Spleen (tissue), 7 donors: ENCODE data around the gene ABCG4.
A peak's percentile ranks its signal among the peaks of the same experiment; 100 is the strongest.

Source experiments
- CTCF ChIP-seq, 11 experiments: fragments of 200-600 bp in 7 of 11; fragments of 450-650 bp in 4 of 11; sonication (generic) in 4 of 11; IDR thresholded peaks in 8 of 11; conservative IDR thresholded peaks in 3 of 11; 1 replicate in 7 of 11; 2 replicates in 4 of 11; pipeline versions ENCODE4 v1.4.0 to v1.8.0; 2016 to 2021; ENCODE audit warnings: antibody characterized with exemption in 11 of 11, inconsistent platforms in 4 of 11, mild to moderate bottlenecking in 1 of 11
- POLR2A ChIP-seq, 3 donors: fragments of 450-650 bp; IDR thresholded peaks; one replicate each; pipeline ENCODE4 v1.5.1; 2017; ENCODE audit warnings: antibody characterized with exemption in 3 of 3, mild to moderate bottlenecking in 1 of 3
- POLR2AphosphoS5 ChIP-seq, 3 donors: sonication (generic); formaldehyde crosslinking; IDR thresholded peaks; one replicate each; pipeline ENCODE4 v1.5.1; 2017; ENCODE audit warnings: antibody characterized with exemption in 3 of 3
- donor health status: DM: no; HTN: no; CAD: no; lungs with moderate emphysema.
- donor health status: DM: no; HTN: no; CAD: no.
- donor health status: DM: no; HTN: no; CAD: no.

- peak; percentile 61 to 89 (median 81) for TF ChIP-seq CTCF (IDR thresholded peaks at IDR 0.05 in 8 of 11, conservative IDR thresholded peaks at IDR 0.05 in 3 of 11)
- peak in 1 of 3 donors; percentile 52 for TF ChIP-seq POLR2AphosphoS5 (IDR thresholded peaks at IDR 0.05)
- no peak for TF ChIP-seq POLR2A (IDR thresholded peaks at IDR 0.05)
These were observed 48.1 kb downstream of the ABCG4 start for GRCh38 chr11:119196833-119197483.
